Neural cell (in vitro differentiated cells): Measurements from ENCODE around the gene PAH. TPM values are rescaled to one million over a fixed set of nuclear protein-coding genes. Genes with fewer than 3 reads are reported as not detected.

Experiments used
- H2AFZ ChIP-seq: fragments of 200-600, 300-800 bp; sonication (generic), shearing (Covaris generic); 2 replicates; pipeline ENCODE4 v1.6.0; 2014; ENCODE audit warnings: low read depth, mild to moderate bottlenecking, antibody characterized with exemption, low read length, moderate library complexity
- H3F3A ChIP-seq: fragments of 200-600 bp; shearing (Covaris generic); 2 replicates; pipeline ENCODE4 v1.6.1; 2016; ENCODE audit warnings: mild to moderate bottlenecking, moderate library complexity, mixed read lengths, antibody characterized with exemption, low read length; ENCODE audit not compliant: insufficient read depth, poor library complexity, severe bottlenecking
- H3K27ac ChIP-seq: fragments of 200-600, 300-800 bp; sonication (generic), shearing (Covaris generic); 2 replicates; pipeline ENCODE4 v1.5.1; 2014; ENCODE audit warnings: mild to moderate bottlenecking, low read length, moderate library complexity
- H3K27me3 ChIP-seq: fragments of 300-800, 200-600 bp; sonication (generic), shearing (Covaris generic); 2 replicates; pipeline ENCODE4 v1.6.0; 2014; ENCODE audit warnings: mild to moderate bottlenecking, low read depth, low read length, moderate library complexity; ENCODE audit not compliant: insufficient read depth
- H3K36me3 ChIP-seq: fragments of 300-800, 200-600 bp; sonication (generic), shearing (Covaris generic); 2 replicates; pipeline ENCODE4 v1.5.1; 2014; ENCODE audit warnings: mild to moderate bottlenecking, antibody characterized with exemption, low read length, moderate library complexity; ENCODE audit not compliant: insufficient read depth
- H3K4me2 ChIP-seq: fragments of 300-800, 200-600 bp; sonication (generic), shearing (Covaris generic); 2 replicates; pipeline ENCODE4 v1.6.0; 2014; ENCODE audit warnings: mild to moderate bottlenecking, low read length
- H3K4me3 ChIP-seq: fragments of 300-800, 200-600 bp; sonication (generic), shearing (Covaris generic); 2 replicates; pipeline ENCODE4 v1.5.1; 2014; ENCODE audit warnings: mild to moderate bottlenecking, low read length, moderate library complexity
- H3K79me2 ChIP-seq: fragments of 200-600 bp; shearing (Covaris generic); replicated peaks from 2 replicates; pipeline ENCODE4 v1.6.0; 2014; ENCODE audit warnings: mild to moderate bottlenecking, low read length, moderate library complexity; ENCODE audit not compliant: insufficient read depth
- H3K9ac ChIP-seq: fragments of 300-800, 200-600 bp; sonication (generic), shearing (Covaris generic); 2 replicates; pipeline ENCODE4 v1.6.1; 2016; ENCODE audit warnings: mild to moderate bottlenecking, low read length, mixed read lengths
- H3K9me2 ChIP-seq: fragments of 200-600 bp; shearing (Covaris generic); 2 replicates; pipeline ENCODE4 v1.6.1; 2016; ENCODE audit warnings: mild to moderate bottlenecking, low read length, mixed read lengths; ENCODE audit not compliant: insufficient read depth
- H3K9me3 ChIP-seq: fragments of 200-600, 300-800 bp; sonication (generic), shearing (Covaris generic); 2 replicates; pipeline ENCODE4 v1.6.1; 2016; ENCODE audit warnings: mild to moderate bottlenecking, mixed run types, low read length, moderate library complexity, mixed read lengths
- H4K20me1 ChIP-seq: fragments of 200-600 bp; shearing (Covaris generic); 2 replicates; pipeline ENCODE4 v1.6.1; 2016; ENCODE audit warnings: mild to moderate bottlenecking, mixed run types; ENCODE audit not compliant: insufficient read depth
- CTCF ChIP-seq: fragments of 450-650 bp; IDR thresholded peaks from 2 replicates; pipeline ENCODE4 v1.5.1; 2014; ENCODE audit warnings: antibody characterized with exemption, mild to moderate bottlenecking, moderate library complexity; ENCODE audit not compliant: poor library complexity, severe bottlenecking
- EP300 ChIP-seq: fragments of 450-650 bp; conservative IDR thresholded peaks from 2 replicates; pipeline ENCODE4 v1.6.1; 2014; ENCODE audit warnings: antibody characterized with exemption, mild to moderate bottlenecking, moderate library complexity; ENCODE audit not compliant: poor library complexity, severe bottlenecking
- EZH2 ChIP-seq: fragments of 200-600, 300-800 bp; shearing (Covaris generic), sonication (generic); IDR thresholded peaks from 2 replicates; pipeline ENCODE4 v1.6.1; 2014; ENCODE audit warnings: antibody characterized with exemption, low read length, borderline replicate concordance, mild to moderate bottlenecking; ENCODE audit not compliant: insufficient read depth, poor library complexity, severe bottlenecking
- MXI1 ChIP-seq: fragments of 450-650 bp; conservative IDR thresholded peaks from 2 replicates; pipeline ENCODE4 v1.6.1; 2014; ENCODE audit warnings: antibody characterized with exemption, mild to moderate bottlenecking; ENCODE audit not compliant: poor library complexity, severe bottlenecking
- POLR2AphosphoS5 ChIP-seq: IDR thresholded peaks from 2 replicates; pipeline ENCODE4 v1.6.1; 2012
- RAD21 ChIP-seq: fragments of 450-650 bp; conservative IDR thresholded peaks from 2 replicates; pipeline ENCODE4 v1.6.1; 2014; ENCODE audit warnings: antibody characterized with exemption, mild to moderate bottlenecking, moderate library complexity
- REST ChIP-seq: IDR thresholded peaks from 2 replicates; pipeline ENCODE4 v1.6.1; 2012; ENCODE audit warnings: borderline replicate concordance
- SMC3 ChIP-seq: fragments of 450-650 bp; conservative IDR thresholded peaks from 2 replicates; pipeline ENCODE4 v1.6.1; 2014; ENCODE audit warnings: antibody characterized with exemption, mild to moderate bottlenecking, moderate library complexity; ENCODE audit not compliant: poor library complexity
- TAF1 ChIP-seq: IDR thresholded peaks from 2 replicates; pipeline ENCODE4 v1.6.1; 2012; ENCODE audit warnings: low read depth
- polyA plus RNA-seq: library from polyadenylated mRNA; depleted of rRNA; stranded (reverse); fragments of >200 nt; gene quantifications from 2 replicates; pipeline ENCODE4 v1.2.3, GENCODE V29; 2014

Gene PAH
- polyA plus RNA-seq, 1 donor from 2014 or later = not detected

GRCh38 chr12:102910792-102911191 is 6.3 kb downstream of the PAH start:
- Histone ChIP-seq H3K4me3 (no peak overlapping the region), H3K36me3 (no peaks in the 10 kb centered on the region), H2AFZ (no peak overlapping the region), H4K20me1 (no peaks in the 10 kb centered on the region), H3K9ac (no peak overlapping the region), H3K4me2 (no peak overlapping the region), H3K9me3 (no peaks in the 10 kb centered on the region), H3K27ac (no peak overlapping the region), H3K9me2 (no peaks in the 10 kb centered on the region), H3F3A (no peaks in the 10 kb centered on the region), H3K79me2 (no peaks in the 10 kb centered on the region), H3K27me3 (no peaks in the 10 kb centered on the region)
- TF ChIP-seq TAF1 = no peak
- TF ChIP-seq CTCF = no peak
- TF ChIP-seq REST = no peak
- TF ChIP-seq EP300 = no peak
- no peak for TF ChIP-seq EZH2

GRCh38 chr12:102910137-102910536 is 6.9 kb downstream of the PAH start:
- Histone ChIP-seq H3K4me3 (no peak overlapping the region), H2AFZ (no peak overlapping the region), H3K79me2 (no peaks in the 10 kb centered on the region), H3K9me2 (no peaks in the 10 kb centered on the region), H4K20me1 (no peaks in the 10 kb centered on the region), H3K9ac (no peak overlapping the region), H3K4me2 (no peak overlapping the region), H3K9me3 (no peaks in the 10 kb centered on the region), H3K27ac (no peak overlapping the region), H3F3A (no peaks in the 10 kb centered on the region), H3K27me3 (no peaks in the 10 kb centered on the region), H3K36me3 (no peaks in the 10 kb centered on the region)
- no peak for TF ChIP-seq EZH2
- TF ChIP-seq REST = no peak
- no peak for TF ChIP-seq EP300
- no peak for TF ChIP-seq CTCF
- TF ChIP-seq SMC3 = no peak
- TF ChIP-seq MXI1 = no peak
- no peak for TF ChIP-seq POLR2AphosphoS5
- no peak for TF ChIP-seq RAD21
- TF ChIP-seq TAF1 = no peak
